K562 (cell line): Measurements from ENCODE around the gene KLHL12. TPM values are rescaled to one million over a fixed set of nuclear protein-coding genes. Genes with fewer than 3 reads are reported as not detected.

Experiments
- ARID3B ChIP-seq: fragments of 250-450 bp; sonication (Bioruptor Pico); IDR thresholded peaks from 2 replicates; pipeline ENCODE4 v1.4.0; 2020; ENCODE audit warnings: borderline replicate concordance
- CREM ChIP-seq: IDR thresholded peaks from 2 replicates; pipeline ENCODE4 v1.6.1; 2014; ENCODE audit warnings: antibody characterized with exemption, low read depth
- EGR1 ChIP-seq: fragments of 450-650 bp; conservative IDR thresholded peaks from 2 replicates; pipeline ENCODE4 v1.6.1; 2017; ENCODE audit warnings: mild to moderate bottlenecking
- FOXA1 ChIP-seq: fragments of 450-650 bp; IDR thresholded peaks from 2 replicates; pipeline ENCODE4 v1.6.1; 2016; ENCODE audit warnings: mild to moderate bottlenecking, borderline replicate concordance
- FOXJ2 ChIP-seq: fragments of 200-800 bp; sonication (Bioruptor generic); IDR thresholded peaks from 2 replicates; pipeline ENCODE4 v1.6.1; 2016; ENCODE audit warnings: missing genetic modification characterization, missing compliant biosample characterization
- ILF3 ChIP-seq: fragments of 450-650 bp; IDR thresholded peaks from 2 replicates; pipeline ENCODE4 v1.6.1; 2018; ENCODE audit warnings: antibody characterized with exemption, mild to moderate bottlenecking, moderate library complexity, borderline replicate concordance
- IRF2 ChIP-seq: sonication (generic); formaldehyde crosslinking; IDR thresholded peaks from 2 replicates; pipeline ENCODE4 v1.8.1; 2022; ENCODE audit warnings: mild to moderate bottlenecking, missing genetic modification reagents
- MTF1 ChIP-seq: fragments of 250-450 bp; sonication (Bioruptor Pico); IDR thresholded peaks from 2 replicates; pipeline ENCODE4 v1.9.0; 2021; ENCODE audit warnings: moderate library complexity, mild to moderate bottlenecking, inconsistent platforms, borderline replicate concordance
- RBBP5 ChIP-seq: fragments of 200-600 bp; sonication (generic); IDR thresholded peaks from 2 replicates; pipeline ENCODE4 v1.6.1; 2012; ENCODE audit warnings: borderline replicate concordance, mild to moderate bottlenecking, low read length, control low read depth, inconsistent platforms; ENCODE audit not compliant: insufficient read depth, poor library complexity, severe bottlenecking
- STAT5A ChIP-seq: IDR thresholded peaks from 2 replicates; pipeline ENCODE4 v1.6.1; 2012; ENCODE audit warnings: low read length, inconsistent platforms, borderline replicate concordance
- TRIM24 ChIP-seq, 2 experiments: fragments of 450-650 bp; IDR thresholded peaks; 2 replicates each; pipeline ENCODE4 v1.6.1; 2016
- TSHZ1 ChIP-seq: fragments of 250-450 bp; sonication (Bioruptor Pico); IDR thresholded peaks from 2 replicates; pipeline ENCODE4 v1.4.0; 2020; ENCODE audit warnings: mild to moderate bottlenecking, moderate library complexity
- U2AF2 ChIP-seq: fragments of 200-400 bp; formaldehyde crosslinking; optimal IDR thresholded peaks from 2 replicates; pipeline ENCODE3; 2017; ENCODE audit warnings: low read depth, mild to moderate bottlenecking, low read length
- ZEB2 ChIP-seq: fragments of 450-650 bp; IDR thresholded peaks from 2 replicates; pipeline ENCODE4 v1.6.1; 2016
- polyA plus RNA-seq, 8 experiments: library from polyadenylated mRNA; depleted of rRNA in 4 of 8; stranded (reverse) in 5 of 8; unstranded in 3 of 8; fragments of >200 nt; fragmentation: Nextera tagmentation in 2 of 8; fragmentation: Illumina TruSeq in 1 of 8; extraction: Ambion mirVana in 2 of 8; extraction: Trizol in 1 of 8; gene quantifications; 2 replicates each; pipeline versions ENCODE4 v1.2.1 to v1.2.3, GENCODE V29; 2011 to 2014; ENCODE audit warnings: inconsistent platforms in 1 of 8, missing spikeins in 1 of 8
- total RNA-seq, 7 experiments: library from RNA; depleted of rRNA in 6 of 7; stranded (reverse); fragments of >200 nt in 6 of 7; fragmentation: Illumina TruSeq in 2 of 7; extraction: Trizol in 2 of 7; gene quantifications; 2 replicates each; pipeline versions ENCODE4 v1.2.1 to v1.2.3, GENCODE V29; 2011 to 2021; ENCODE audit warnings: low replicate concordance in 1 of 7
- TF ChIP-seq, protein P1 (sequence below): fragments of 250-450 bp; sonication (Bioruptor Pico); IDR thresholded peaks from 2 replicates; pipeline ENCODE4 v1.8.0; 2021; ENCODE audit warnings: mild to moderate bottlenecking, moderate library complexity
- TF ChIP-seq, protein P2 (sequence below): IDR thresholded peaks from 2 replicates; pipeline ENCODE4 v1.6.1; 2014; ENCODE audit warnings: antibody characterized with exemption
- TF ChIP-seq, protein P3 (sequence below): fragments of 450-650 bp; IDR thresholded peaks from 2 replicates; pipeline ENCODE4 v1.7.1; 2018; ENCODE audit warnings: mild to moderate bottlenecking, low read depth; ENCODE audit not compliant: partially characterized antibody

Gene KLHL12
- total and polyA plus RNA-seq, 9 of the 15 experiments (the other 6 are each of a cell fraction or from before 2014, with no cell fraction given), result 23.1 to 85.1 (median 35.0) TPM

DNA sequence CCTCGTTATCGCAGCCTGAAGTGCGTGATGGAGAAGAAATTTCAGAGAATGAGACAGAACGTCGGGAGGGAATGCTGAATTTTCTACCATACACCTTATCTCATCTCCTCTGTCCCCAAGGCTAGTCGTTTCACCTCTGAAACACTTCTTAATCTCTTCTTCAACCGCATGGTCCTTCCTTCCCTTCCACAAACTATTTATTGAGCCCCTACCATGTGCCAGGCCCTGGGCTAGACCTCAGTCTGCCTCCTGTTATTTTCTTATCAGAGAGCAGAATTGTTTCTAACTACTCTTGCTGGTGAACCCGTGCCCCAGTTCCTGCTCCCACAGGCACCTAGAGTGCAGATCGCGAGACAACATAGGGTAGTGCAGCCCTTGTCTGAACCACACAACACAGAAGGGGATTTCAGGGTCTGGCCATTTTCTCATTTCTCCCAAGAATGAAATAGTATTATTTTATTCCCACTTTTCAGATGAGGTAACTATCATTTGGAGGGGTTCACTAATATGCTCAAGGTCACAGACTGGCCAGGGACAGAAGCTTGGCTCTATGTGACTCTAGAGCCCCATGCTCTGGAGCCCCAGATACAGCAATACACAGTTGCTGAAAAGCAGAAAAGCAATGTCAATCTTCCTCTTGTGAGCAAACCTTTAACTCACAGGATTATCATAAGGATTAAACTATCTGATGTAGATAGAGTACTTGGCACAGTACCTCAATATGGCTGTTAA, 31.7 kb upstream of the KLHL12 start (continued):
- TF ChIP-seq STAT5A, result no peak
- no peak for TF ChIP-seq FOXJ2 (tag)
- TF ChIP-seq U2AF2, result no peak
- no peak for TF ChIP-seq TSHZ1
- TF ChIP-seq, protein P1, sequence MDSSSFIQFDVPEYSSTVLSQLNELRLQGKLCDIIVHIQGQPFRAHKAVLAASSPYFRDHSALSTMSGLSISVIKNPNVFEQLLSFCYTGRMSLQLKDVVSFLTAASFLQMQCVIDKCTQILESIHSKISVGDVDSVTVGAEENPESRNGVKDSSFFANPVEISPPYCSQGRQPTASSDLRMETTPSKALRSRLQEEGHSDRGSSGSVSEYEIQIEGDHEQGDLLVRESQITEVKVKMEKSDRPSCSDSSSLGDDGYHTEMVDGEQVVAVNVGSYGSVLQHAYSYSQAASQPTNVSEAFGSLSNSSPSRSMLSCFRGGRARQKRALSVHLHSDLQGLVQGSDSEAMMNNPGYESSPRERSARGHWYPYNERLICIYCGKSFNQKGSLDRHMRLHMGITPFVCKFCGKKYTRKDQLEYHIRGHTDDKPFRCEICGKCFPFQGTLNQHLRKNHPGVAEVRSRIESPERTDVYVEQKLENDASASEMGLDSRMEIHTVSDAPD (CRISPR knock-in tag), result no peak
- no peak for TF ChIP-seq IRF2 (CRISPR knock-in tag)
- no peak for TF ChIP-seq ARID3B
- no peak for TF ChIP-seq RBBP5
- TF ChIP-seq ILF3, result no peak
- TF ChIP-seq TRIM24 (IDR thresholded peaks at IDR 0.05), result peak in 1 of 2 experiments; percentile 34; a peak in 1 of 4 replicates
- no peak for TF ChIP-seq FOXA1
- no peak for TF ChIP-seq MTF1 (CRISPR knock-in tag)
- TF ChIP-seq, protein P2, sequence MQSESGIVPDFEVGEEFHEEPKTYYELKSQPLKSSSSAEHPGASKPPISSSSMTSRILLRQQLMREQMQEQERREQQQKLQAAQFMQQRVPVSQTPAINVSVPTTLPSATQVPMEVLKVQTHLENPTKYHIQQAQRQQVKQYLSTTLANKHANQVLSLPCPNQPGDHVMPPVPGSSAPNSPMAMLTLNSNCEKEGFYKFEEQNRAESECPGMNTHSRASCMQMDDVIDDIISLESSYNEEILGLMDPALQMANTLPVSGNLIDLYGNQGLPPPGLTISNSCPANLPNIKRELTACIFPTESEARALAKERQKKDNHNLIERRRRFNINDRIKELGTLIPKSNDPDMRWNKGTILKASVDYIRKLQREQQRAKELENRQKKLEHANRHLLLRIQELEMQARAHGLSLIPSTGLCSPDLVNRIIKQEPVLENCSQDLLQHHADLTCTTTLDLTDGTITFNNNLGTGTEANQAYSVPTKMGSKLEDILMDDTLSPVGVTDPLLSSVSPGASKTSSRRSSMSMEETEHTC, result no peak
- TF ChIP-seq, protein P3, sequence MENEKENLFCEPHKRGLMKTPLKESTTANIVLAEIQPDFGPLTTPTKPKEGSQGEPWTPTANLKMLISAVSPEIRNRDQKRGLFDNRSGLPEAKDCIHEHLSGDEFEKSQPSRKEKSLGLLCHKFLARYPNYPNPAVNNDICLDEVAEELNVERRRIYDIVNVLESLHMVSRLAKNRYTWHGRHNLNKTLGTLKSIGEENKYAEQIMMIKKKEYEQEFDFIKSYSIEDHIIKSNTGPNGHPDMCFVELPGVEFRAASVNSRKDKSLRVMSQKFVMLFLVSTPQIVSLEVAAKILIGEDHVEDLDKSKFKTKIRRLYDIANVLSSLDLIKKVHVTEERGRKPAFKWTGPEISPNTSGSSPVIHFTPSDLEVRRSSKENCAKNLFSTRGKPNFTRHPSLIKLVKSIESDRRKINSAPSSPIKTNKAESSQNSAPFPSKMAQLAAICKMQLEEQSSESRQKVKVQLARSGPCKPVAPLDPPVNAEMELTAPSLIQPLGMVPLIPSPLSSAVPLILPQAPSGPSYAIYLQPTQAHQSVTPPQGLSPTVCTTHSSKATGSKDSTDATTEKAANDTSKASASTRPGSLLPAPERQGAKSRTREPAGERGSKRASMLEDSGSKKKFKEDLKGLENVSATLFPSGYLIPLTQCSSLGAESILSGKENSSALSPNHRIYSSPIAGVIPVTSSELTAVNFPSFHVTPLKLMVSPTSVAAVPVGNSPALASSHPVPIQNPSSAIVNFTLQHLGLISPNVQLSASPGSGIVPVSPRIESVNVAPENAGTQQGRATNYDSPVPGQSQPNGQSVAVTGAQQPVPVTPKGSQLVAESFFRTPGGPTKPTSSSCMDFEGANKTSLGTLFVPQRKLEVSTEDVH, result peak; percentile 43
- no peak for TF ChIP-seq EGR1
- peak; percentile 91 for TF ChIP-seq ZEB2
- no peak for TF ChIP-seq CREM
